ENCODE measurements around the gene PPFIA3. TPM values are rescaled to one million over a fixed set of nuclear protein-coding genes. Genes with fewer than 3 reads are reported as not detected.

PPFIA3 gene
- polyA plus RNA-seq, 6 donors from 2014 or later, result 0.23 to 0.26 TPM; not detected in 4

GRCh38 chr19:49091391-49092038, 27.8 kb upstream of the PPFIA3 start:
- Mint-ChIP-seq H3K36me3 (peaks cover 6 to 15% of the 10 kb centered on the region in 2 donors), H3K4me3 (peak overlapping the region in 2 of 8 donors; percentile 51 to 53), H3K27ac (no peak overlapping the region), H3K9me3 (no peaks in the 10 kb centered on the region), H3K4me1 (peaks cover 23 to 39% (median 36%) of the 10 kb centered on the region in 3 donors), H3K27me3 (no peaks in the 10 kb centered on the region)
- DNase-seq (no peak), ATAC-seq (ENCODE audit: low read depth in 2 of 2) (no peak)

- Mint-ChIP-seq H3K4me1 (peaks cover 16 to 34% (median 25%) of the 10 kb centered on the region in 3 donors), H3K9me3 (no peaks in the 10 kb centered on the region), H3K27ac (no peak overlapping the region), H3K27me3 (no peaks in the 10 kb centered on the region), H3K36me3 (peaks cover 0 to 9% of the 10 kb centered on the region in 2 donors), H3K4me3 (no peak overlapping the region)
- ATAC-seq (ENCODE audit: low read depth in 2 of 2), result no peak
- no peak for DNase-seq
Measured at GRCh38 chr19:49092686-49093085, 26.7 kb upstream of the PPFIA3 start.

GRCh38 chr19:49094505-49095482, 24.6 kb upstream of the PPFIA3 start:
- H3K36me3 Mint-ChIP-seq, result peaks cover 0 to 7% of the 10 kb centered on the region in 2 donors
- peaks cover 15 to 27% (median 16%) of the 10 kb centered on the region in 3 donors for H3K4me1 Mint-ChIP-seq
- H3K27ac Mint-ChIP-seq, result peak overlapping the region in 2 of 6 donors; percentile 54 to 87
- ATAC-seq (ENCODE audit: low read depth in 2 of 2), result no peak
- H3K4me3 Mint-ChIP-seq, result no peak overlapping the region
- DNase-seq, result no peak
- no peaks in the 10 kb centered on the region for H3K27me3 Mint-ChIP-seq
- no peaks in the 10 kb centered on the region for H3K9me3 Mint-ChIP-seq

GRCh38 chr19:49097453-49098288, 21.7 kb upstream of the PPFIA3 start:
- peak overlapping the region in 2 of 8 donors; percentile 36 to 47 for H3K4me3 Mint-ChIP-seq
- peak overlapping the region in 1 of 6 donors; percentile 49 for H3K27ac Mint-ChIP-seq
- ATAC-seq (ENCODE audit: low read depth in 2 of 2) (peak; percentile 83 to 95), DNase-seq (peak; percentile 73)
- peaks cover 0 to 11% of the 10 kb centered on the region in 2 donors for H3K36me3 Mint-ChIP-seq
- no peaks in the 10 kb centered on the region for H3K27me3 Mint-ChIP-seq
- no peaks in the 10 kb centered on the region for H3K9me3 Mint-ChIP-seq
- H3K4me1 Mint-ChIP-seq, result peaks cover 16 to 22% (median 22%) of the 10 kb centered on the region in 3 donors

- ATAC-seq (ENCODE audit: low read depth in 2 of 2), result no peak
- Mint-ChIP-seq H3K36me3 (peaks cover 0 to 11% of the 10 kb centered on the region in 2 donors), H3K4me1 (peaks cover 18 to 27% (median 21%) of the 10 kb centered on the region in 3 donors)
Measured at GRCh38 chr19:49098795-49099194, 20.5 kb upstream of the PPFIA3 start.

GRCh38 chr19:49101160-49101559, 18.2 kb upstream of the PPFIA3 start:
- ATAC-seq (ENCODE audit: low read depth in 2 of 2) (no peak), DNase-seq (no peak)
- peaks cover 25 to 27% (median 26%) of the 10 kb centered on the region in 3 donors for H3K4me1 Mint-ChIP-seq
- no peak overlapping the region for H3K4me3 Mint-ChIP-seq
- peaks cover 0 to 20% of the 10 kb centered on the region in 2 donors for H3K36me3 Mint-ChIP-seq
- no peak overlapping the region for H3K27ac Mint-ChIP-seq
- H3K9me3 Mint-ChIP-seq, result no peaks in the 10 kb centered on the region
- no peaks in the 10 kb centered on the region for H3K27me3 Mint-ChIP-seq

More at GRCh38 chr19:49098795-49099194, 20.5 kb upstream of the PPFIA3 start:
- Mint-ChIP-seq H3K4me3 (no peak overlapping the region), H3K27me3 (no peaks in the 10 kb centered on the region), H3K9me3 (no peaks in the 10 kb centered on the region), H3K27ac (no peak overlapping the region)
- DNase-seq, result no peak

- Mint-ChIP-seq H3K27me3 (no peaks in the 10 kb centered on the region), H3K36me3 (peaks cover 7 to 29% of the 10 kb centered on the region in 2 donors), H3K27ac (peak overlapping the region in 2 of 6 donors; percentile 51 to 65), H3K9me3 (no peaks in the 10 kb centered on the region), H3K4me1 (peaks cover 27 to 37% (median 34%) of the 10 kb centered on the region in 3 donors), H3K4me3 (no peak overlapping the region)
- DNase-seq (no peak), ATAC-seq (ENCODE audit: low read depth in 2 of 2) (no peak)
Measured at GRCh38 chr19:49102303-49102702, 17.0 kb upstream of the PPFIA3 start.

- H3K27me3 Mint-ChIP-seq, result no peaks in the 10 kb centered on the region
- no peaks in the 10 kb centered on the region for H3K9me3 Mint-ChIP-seq
- H3K4me3 Mint-ChIP-seq, result no peak overlapping the region
- H3K36me3 Mint-ChIP-seq, result peaks cover 9 to 32% of the 10 kb centered on the region in 2 donors
- DNase-seq (no peak), ATAC-seq (ENCODE audit: low read depth in 2 of 2) (peak; percentile 12 to 13)
- H3K27ac Mint-ChIP-seq, result peak overlapping the region in 2 of 6 donors; percentile 65 to 79
- peaks cover 18 to 37% (median 34%) of the 10 kb centered on the region in 3 donors for H3K4me1 Mint-ChIP-seq
Measured at GRCh38 chr19:49103331-49104085, 15.8 kb upstream of the PPFIA3 start.

GRCh38 chr19:49104229-49104864, 15.0 kb upstream of the PPFIA3 start:
- peak overlapping the region in 5 of 6 donors; percentile 62 to 94 (median 79) for H3K27ac Mint-ChIP-seq
- DNase-seq (no peak), ATAC-seq (ENCODE audit: low read depth in 2 of 2) (peak; percentile 10 to 24)

GRCh38 chr19:49106648-49107135, 12.7 kb upstream of the PPFIA3 start:
- Mint-ChIP-seq H3K27ac (peak overlapping the region in 2 of 6 donors; percentile 28 to 37), H3K4me1 (peaks cover 20 to 37% (median 29%) of the 10 kb centered on the region in 3 donors), H3K9me3 (no peaks in the 10 kb centered on the region), H3K4me3 (peak overlapping the region in 1 of 8 donors; percentile 15), H3K27me3 (no peaks in the 10 kb centered on the region), H3K36me3 (peaks cover 13 to 28% of the 10 kb centered on the region in 2 donors)
- DNase-seq (peak; percentile 54), ATAC-seq (ENCODE audit: low read depth in 2 of 2) (peak; percentile 80 to 82)

More at GRCh38 chr19:49104229-49104864, 15.0 kb upstream of the PPFIA3 start:
- Mint-ChIP-seq H3K36me3 (peaks cover 13 to 39% of the 10 kb centered on the region in 2 donors), H3K4me3 (peak overlapping the region in 3 of 8 donors; percentile 20 to 74 (median 66)), H3K9me3 (no peaks in the 10 kb centered on the region), H3K4me1 (peaks cover 18 to 44% (median 38%) of the 10 kb centered on the region in 3 donors), H3K27me3 (no peaks in the 10 kb centered on the region)

GRCh38 chr19:49107625-49108459, 11.5 kb upstream of the PPFIA3 start:
- H3K27me3 Mint-ChIP-seq, result no peaks in the 10 kb centered on the region

More at GRCh38 chr19:49107625-49108459, 11.5 kb upstream of the PPFIA3 start:
- H3K9me3 Mint-ChIP-seq, result no peaks in the 10 kb centered on the region
- peaks cover 20 to 37% (median 23%) of the 10 kb centered on the region in 3 donors for H3K4me1 Mint-ChIP-seq
- DNase-seq, result no peak
- ATAC-seq (ENCODE audit: low read depth in 2 of 2), result no peak
- no peak overlapping the region for H3K4me3 Mint-ChIP-seq
- peak overlapping the region in 2 of 6 donors; percentile 28 to 72 for H3K27ac Mint-ChIP-seq
- H3K36me3 Mint-ChIP-seq, result peaks cover 13 to 28% of the 10 kb centered on the region in 2 donors

All from naive B cell (primary cell).